Mesothelial cell of epicardium (in vitro differentiated cells): ENCODE results near the gene RAP1A. TPM values are rescaled to one million over a fixed set of nuclear protein-coding genes. Genes with fewer than 3 reads are reported as not detected.

Experiments used
- DNase-seq, 2 experiments: peaks; one replicate each; pipeline ENCODE4 v3.0.0; 2021; ENCODE audit warnings: low spot score in 2 of 2; ENCODE audit not compliant: unreplicated experiment in 2 of 2
- H3K27ac Mint-ChIP-seq: 2 replicates; pipeline ENCODE4 v1.8.0; 2021; ENCODE audit warnings: mixed read lengths
- H3K27me3 Mint-ChIP-seq: 2 replicates; pipeline ENCODE4 v1.8.0; 2021; ENCODE audit warnings: low read depth, mixed read lengths
- H3K36me3 Mint-ChIP-seq: 2 replicates; pipeline ENCODE4 v1.8.0; 2021; ENCODE audit warnings: mixed read lengths
- H3K4me1 Mint-ChIP-seq: 2 replicates; pipeline ENCODE4 v1.8.0; 2021; ENCODE audit warnings: mixed read lengths
- H3K4me3 Mint-ChIP-seq: 2 replicates; pipeline ENCODE4 v1.8.0; 2021; ENCODE audit warnings: mild to moderate bottlenecking, moderate library complexity, mixed read lengths
- H3K9me3 Mint-ChIP-seq: 2 replicates; pipeline ENCODE4 v1.8.0; 2021; ENCODE audit warnings: mixed read lengths
- CTCF ChIP-seq: fragments of 200-600 bp; sonication (generic); IDR thresholded peaks from one replicate; pipeline ENCODE4 v1.5.0; 2021; ENCODE audit warnings: antibody characterized with exemption; ENCODE audit not compliant: unreplicated experiment
- total RNA-seq: library from RNA; stranded (reverse); gene quantifications from 3 replicates; pipeline ENCODE4 v1.2.1, GENCODE V29; 2021

RAP1A gene
- total RNA-seq, 1 donor from 2014 or later: 28.3 TPM

GRCh38 chr1:111704240-111704639 lies 84.7 kb downstream of the RAP1A start:
- Mint-ChIP-seq H3K4me3 (no peak overlapping the region), H3K36me3 (peaks cover 35% of the 10 kb centered on the region), H3K9me3 (no peaks in the 10 kb centered on the region), H3K27me3 (no peaks in the 10 kb centered on the region), H3K4me1 (no peaks in the 10 kb centered on the region), H3K27ac (no peak overlapping the region)
- DNase-seq: no peak
- TF ChIP-seq CTCF: no peak

- TF ChIP-seq CTCF: no peak
- Mint-ChIP-seq H3K27me3 (no peaks in the 10 kb centered on the region), H3K27ac (no peak overlapping the region), H3K4me1 (no peaks in the 10 kb centered on the region), H3K9me3 (no peaks in the 10 kb centered on the region), H3K4me3 (no peak overlapping the region), H3K36me3 (peaks cover 33% of the 10 kb centered on the region)
- no peak for DNase-seq
Observed at GRCh38 chr1:111704776-111705175, 85.2 kb downstream of the RAP1A start.

DNA sequence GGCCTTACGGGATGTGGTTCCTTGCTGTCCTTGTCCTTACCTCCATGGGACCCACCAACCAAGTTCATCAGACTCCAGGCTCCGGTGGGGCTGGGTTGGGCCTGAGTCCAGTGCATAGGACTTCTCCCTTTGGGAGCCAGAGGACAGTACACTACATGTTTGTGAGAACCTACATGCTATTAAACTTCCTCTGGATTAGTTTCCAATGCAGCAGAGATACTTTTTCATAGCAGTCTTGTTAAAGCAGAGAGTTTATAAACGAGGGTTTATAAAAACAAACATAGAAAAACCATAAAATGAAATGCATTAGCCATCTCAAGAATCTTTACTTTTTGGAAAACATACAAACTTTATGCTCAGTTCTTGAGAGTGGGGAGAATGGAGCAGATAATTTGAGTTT lies 86.3 kb downstream of the RAP1A start:
- Mint-ChIP-seq H3K9me3 (no peaks in the 10 kb centered on the region), H3K4me1 (no peaks in the 10 kb centered on the region), H3K27ac (no peak overlapping the region), H3K36me3 (peaks cover 25% of the 10 kb centered on the region), H3K4me3 (no peak overlapping the region), H3K27me3 (no peaks in the 10 kb centered on the region)
- DNase-seq: no peak
- TF ChIP-seq CTCF: no peak

GRCh38 chr1:111706921-111707320 lies 87.3 kb downstream of the RAP1A start:
- Mint-ChIP-seq H3K27ac (no peak overlapping the region), H3K27me3 (no peaks in the 10 kb centered on the region), H3K36me3 (peaks cover 19% of the 10 kb centered on the region), H3K4me1 (no peaks in the 10 kb centered on the region), H3K4me3 (no peak overlapping the region), H3K9me3 (no peaks in the 10 kb centered on the region)
- no peak for DNase-seq
- no peak for TF ChIP-seq CTCF

DNA sequence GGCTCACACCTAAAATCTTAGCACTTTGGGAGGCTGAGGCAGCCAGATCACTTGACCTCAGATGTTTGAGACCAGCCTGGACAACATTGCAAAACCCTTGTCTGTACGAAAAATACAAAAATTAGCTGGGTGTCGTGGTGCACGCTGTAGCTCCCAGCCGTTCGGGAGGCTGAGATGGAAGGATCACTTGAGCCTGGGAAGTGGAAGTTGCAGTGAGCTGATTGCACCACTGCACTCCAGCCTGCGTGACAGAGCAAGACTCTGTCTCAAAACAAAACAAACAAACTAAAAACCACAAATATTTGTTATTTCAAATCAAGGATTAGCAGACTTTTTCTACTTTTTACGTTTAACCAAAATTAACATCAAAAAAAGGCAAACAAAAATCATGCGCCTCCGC lies 88.3 kb downstream of the RAP1A start:
- no peak for DNase-seq
- Mint-ChIP-seq H3K4me3 (no peak overlapping the region), H3K27ac (no peak overlapping the region), H3K9me3 (no peaks in the 10 kb centered on the region), H3K27me3 (no peaks in the 10 kb centered on the region), H3K4me1 (no peaks in the 10 kb centered on the region), H3K36me3 (peaks cover 16% of the 10 kb centered on the region)
- no peak for TF ChIP-seq CTCF

DNA sequence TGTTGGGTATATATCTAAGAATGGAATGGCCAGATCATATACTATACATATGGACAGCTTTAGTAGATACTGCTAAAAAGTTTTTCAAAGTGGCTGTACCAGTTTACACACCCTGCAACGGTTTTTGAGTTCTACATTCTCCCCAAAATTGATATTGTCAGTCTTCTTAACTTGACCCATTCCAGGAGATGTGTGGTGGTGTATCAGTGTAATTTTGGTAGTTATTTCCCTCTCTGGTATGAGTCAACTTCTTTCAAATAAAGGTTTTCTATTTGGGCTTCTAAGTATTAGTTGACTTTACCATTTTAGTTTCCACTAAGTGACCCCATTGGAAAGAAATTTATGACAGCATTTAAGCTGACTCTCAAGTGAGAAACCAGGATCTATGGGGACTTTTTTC lies 90.4 kb downstream of the RAP1A start:
- Mint-ChIP-seq H3K4me1 (no peaks in the 10 kb centered on the region), H3K9me3 (no peaks in the 10 kb centered on the region), H3K36me3 (peaks cover 10% of the 10 kb centered on the region), H3K27me3 (no peaks in the 10 kb centered on the region), H3K4me3 (no peak overlapping the region), H3K27ac (no peak overlapping the region)
- no peak for TF ChIP-seq CTCF
- DNase-seq: no peak
